NCI-H524 (cell line): ENCODE measurements around the gene FOXG1.

Experiments
- DNase-seq, 2 experiments: peaks; one replicate each; lab custom pipeline; 2025; lab: John Stamatoyannopoulos, UW

Gene FOXG1

DNA sequence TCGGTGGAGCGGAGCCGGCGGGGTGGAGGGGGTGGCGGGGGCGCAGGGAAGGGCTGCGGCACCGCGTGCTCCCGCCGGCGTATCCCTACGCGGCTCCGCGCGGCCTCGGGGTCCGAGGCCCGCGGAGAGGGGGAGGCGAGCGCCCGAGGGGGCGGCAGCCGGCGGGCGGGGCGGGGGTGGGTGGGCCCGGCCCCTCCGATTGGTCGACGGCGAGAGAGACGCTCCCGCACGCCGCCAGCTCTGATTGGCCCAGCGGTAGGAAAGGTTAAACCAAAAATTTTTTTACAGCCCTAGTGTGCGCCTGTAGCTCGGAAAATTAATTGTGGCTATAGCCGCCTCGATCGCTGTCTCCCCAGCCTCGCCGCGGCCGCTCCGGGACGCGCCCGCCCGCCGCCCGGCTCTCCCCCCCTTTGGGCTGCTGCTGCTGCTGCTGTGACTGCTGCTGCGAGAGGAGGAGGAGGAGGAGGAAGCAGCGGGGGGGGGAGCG is at the start of gene FOXG1:
TSS of gene FOXG1 (plus strand) at position 319 of the 487 bp plus-strand sequence. CDS start 493 bp downstream, outside the sequence.
- peak; percentile 93 to 99 for DNase-seq

DNA sequence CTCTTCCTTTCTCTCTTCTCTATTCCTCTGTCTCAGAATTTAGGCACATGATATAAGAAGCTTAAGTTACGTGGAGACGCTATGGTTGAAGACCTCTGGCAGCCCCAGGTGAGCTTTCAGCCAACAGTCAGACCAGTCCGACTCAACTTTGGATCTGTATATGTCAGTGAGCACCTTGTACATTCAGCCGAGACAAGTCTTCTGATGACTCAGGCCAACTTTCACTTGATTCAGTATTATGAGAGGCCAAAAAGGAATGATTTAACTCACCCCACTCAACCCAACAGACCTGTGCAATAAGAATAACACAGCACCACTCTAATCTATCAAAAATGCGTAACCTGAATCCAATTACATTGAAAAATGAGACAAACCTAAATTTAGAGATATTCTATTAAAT is 47.5 kb upstream of the FOXG1 start:
- DNase-seq = no peak

DNA sequence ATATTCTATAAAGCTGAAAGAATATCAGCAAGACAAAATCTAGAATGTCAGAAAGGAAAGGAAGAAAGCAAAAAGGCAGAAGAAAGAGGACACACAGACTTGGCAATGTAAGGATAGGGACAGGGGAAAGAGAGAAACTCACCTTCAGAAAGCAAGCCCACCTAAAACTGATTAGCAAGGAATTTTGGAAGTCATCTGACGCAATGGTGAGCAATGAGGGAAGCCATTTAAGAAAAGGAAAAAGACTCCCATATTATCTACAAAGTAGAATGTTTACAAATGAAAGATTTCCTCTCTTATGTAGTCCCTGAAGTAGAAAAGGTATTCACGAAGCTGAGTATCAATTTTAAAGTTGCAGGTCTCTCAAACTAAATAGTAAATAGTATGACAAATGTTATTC is 35.2 kb upstream of the FOXG1 start:
- DNase-seq = no peak

DNA sequence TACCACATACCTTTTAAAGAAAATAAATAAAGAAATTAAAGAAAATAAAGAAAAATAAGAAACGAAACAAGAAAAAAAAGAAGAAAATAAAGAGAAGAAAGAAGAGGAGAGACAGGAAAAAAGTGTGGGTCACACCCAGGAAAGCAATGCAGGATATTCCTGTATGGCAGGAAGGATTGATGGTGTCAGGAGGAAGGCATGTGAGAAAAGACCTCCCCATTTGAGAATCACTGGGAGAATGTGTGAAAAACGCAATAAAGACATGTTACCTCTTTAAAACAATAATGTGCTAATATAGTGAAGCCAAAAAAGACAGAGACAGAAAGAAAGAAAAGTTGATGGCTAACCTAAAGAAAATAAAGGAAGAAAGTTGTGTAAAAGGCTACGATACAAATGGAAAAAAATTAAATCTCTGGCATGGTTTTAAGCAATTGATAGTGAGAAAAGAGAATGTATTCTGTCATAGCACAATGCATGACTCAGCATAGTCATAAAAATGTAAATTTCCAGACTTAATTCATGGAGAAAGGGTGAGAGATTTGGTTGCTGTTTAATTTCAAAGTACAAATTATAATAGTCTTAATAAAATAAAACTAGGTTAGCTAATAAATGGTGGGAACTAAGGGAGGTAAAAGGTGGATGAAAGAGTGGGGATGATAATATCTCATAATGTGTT is 24.3 kb upstream of the FOXG1 start:
- DNase-seq = no peak

DNA sequence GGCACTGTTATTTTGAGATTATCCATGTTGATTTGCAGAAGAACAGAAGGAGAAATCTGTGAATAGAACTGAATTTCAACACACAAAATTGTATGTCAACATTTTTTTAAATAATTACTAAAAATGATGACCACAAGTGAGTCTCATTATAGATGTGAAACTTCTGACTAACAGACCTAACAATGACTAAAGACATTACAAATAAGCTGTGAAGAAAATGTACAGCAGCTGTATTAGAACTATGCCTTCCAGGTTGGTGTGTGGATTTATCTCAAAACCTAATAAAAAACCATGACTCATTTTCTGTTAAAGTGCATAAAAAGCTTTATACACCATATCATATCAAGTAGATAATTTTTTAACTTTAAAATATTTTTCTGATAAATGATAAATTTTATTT is 22.5 kb upstream of the FOXG1 start:
- no peak for DNase-seq

DNA sequence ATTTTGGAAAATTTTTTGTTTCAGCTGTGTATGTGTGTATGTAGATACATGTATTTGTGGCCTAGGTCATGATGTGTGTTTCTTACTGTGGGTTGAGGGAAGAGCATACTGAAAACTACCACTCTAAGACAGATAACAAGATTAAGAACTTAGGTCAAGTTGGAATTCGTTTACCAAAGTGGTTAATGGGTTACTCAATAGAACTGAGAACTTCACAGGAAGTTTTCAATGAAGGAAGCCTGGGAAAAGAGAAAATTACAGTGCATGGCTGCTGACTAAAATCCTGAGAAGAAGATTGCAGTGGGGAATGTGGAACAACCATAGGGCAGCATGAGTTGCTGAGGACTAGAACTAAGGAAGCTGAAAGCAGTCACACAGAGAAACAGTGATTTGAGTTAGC is 21.4 kb upstream of the FOXG1 start:
- no peak for DNase-seq

DNA sequence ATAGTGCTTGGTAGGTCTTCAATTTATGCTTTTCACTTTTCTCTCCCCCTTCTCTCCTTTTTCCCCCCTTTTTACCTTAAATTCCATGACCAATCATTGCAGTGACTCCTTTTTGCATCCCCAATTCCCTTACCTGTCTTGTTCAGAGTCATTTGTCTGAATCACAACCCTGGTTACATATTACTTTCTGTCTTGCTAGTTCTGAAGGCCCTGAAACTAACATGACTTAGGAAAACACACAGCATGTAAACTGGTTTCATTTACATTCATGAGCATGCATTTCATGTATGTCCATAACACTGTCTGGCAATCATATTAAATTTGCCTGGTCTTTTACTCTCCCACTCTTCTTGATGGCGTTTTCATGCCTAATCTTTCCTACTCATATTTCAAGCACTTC is 20.3 kb upstream of the FOXG1 start:
- DNase-seq = no peak

DNA sequence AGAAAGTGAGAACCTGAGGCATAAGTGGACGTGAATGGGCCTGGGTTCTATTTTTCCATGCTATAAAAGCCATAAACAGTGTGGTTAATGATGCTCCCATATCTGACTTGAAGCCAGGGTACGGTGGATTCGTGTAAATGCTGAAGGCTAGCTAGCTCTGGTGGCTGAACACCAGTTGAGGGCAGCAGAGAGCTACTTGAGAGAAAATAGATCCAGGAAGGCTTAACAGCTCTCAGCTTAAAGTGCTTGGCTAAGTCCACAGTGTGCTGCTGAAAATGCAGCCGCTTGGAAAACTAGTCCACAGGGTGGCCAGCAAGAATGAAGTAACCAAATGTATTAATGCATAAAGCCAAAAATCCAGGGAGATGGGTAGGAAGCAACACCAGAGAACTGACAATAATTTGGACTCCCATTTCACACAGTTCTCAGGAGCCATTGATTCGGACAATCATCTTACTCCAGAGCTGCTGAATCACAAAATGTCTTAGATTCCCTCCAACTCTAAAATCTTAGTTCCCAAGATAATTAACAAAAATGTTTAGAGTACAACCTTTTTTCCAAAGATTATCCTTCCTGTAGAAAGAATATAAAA is 15.0 kb upstream of the FOXG1 start:
- DNase-seq = peak; percentile 92 to 93

DNA sequence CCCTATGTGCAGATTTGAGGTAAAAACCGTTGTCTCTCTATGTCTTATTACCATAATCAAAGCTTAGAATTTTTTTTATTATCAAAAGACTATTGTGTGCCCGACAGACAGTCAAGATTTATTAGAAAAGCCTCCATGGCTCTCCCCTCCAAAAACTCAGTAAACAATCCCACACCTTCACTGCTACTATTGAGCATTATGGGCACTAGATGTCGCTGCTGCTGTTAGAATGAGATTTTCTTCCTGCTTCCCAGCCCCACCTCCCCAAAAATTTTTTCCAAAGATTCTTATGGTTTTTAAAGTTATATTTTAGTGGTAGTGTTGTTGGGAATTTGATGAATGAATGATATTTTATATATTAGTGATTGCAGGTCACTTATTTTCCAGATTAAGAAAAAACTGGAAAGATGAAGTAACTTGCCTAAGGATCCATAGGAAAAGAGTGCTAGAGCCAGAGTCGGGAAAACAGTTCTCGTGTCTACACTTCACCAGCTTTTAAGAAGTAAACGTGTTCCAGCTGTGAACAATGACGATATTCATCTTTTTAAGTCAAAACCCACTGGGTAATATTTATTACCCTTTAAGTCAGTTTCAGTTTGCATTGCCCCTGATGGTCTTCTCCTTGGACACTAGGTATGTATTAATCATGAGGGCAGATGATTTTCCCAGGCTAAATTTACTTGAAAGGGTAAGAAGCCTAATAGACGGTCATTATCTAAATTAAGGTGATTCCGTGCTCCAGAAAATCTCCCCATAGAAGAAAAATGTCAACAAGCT is 12.2 kb upstream of the FOXG1 start:
- DNase-seq = peak; percentile 37 to 71

DNA sequence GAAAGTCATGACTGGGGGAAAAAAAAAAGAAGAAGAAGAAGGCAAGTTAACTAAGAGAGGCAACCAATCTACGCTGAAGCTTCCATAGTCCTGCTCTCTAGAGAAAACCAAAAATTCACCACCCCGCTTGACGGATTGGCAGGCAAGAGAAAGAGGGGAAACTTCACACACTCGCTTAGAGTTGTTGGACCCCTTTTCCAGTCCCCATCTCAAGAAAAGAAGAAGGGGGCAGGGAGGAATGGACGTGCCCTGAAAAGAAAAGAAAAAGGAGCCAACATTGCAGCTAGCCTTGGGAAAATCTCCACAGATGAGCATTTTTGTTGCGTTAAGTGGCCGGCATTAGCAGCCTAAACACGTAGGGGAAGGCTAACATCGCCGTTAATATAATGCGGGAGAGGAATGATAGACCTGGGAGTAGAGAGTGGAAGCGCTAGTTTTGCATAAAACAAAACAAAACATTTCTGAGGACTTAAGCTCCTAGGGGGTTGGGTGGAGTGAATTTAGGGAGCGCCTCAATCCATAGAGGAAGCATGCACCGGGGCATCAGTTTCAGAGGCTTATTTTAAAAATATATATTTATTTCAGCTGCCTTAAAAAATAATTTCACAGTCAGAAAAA is 11.3 kb upstream of the FOXG1 start:
- no peak for DNase-seq

DNA sequence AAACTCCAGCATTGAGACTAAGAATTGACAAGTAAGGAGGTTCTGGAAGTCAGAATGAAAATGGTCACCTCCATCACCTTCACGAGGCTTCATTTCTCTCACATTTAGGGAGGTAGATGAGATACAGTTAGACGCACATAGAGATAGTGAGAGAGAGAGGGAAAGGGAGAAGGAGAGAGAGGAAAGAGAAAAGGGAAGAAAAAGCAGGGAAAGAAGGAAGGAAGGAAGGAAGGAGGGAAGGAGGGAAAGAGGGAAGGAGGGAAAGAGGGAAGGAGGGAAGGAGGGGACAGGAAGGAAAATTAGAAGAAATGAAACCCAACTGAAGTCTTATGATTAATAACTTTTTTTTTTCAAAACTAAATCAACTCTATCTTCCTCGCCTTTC is 10.7 kb upstream of the FOXG1 start:
- no peak for DNase-seq

DNA sequence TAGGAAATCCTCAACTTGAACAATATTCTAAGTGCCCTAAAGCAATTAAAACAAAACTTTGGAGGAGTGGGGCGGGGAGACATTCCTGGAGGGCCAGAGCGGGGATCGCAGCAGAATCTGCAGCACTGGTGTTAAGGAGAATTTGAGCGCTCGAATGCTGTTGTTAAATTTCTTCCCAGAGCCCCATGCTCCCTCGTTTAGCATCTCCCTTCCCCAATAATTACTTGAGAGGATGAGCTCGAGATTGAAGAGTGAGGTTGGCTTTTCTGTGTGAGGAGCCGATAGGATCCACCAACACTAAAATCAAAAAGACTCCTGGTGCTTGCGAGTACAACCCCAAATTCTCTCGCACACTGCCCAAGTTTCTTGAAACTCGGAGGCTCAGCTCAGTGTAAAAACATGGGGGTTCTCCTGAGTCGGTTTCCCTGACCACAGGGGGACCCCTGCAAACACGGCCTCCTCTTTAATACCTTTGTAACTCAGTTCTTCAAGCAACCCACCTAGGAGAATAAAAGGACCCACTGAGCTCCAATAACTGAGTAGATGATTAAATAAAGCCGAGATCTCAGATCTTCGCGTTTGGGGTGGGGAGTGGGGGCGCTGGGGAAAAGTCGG is 10.2 kb upstream of the FOXG1 start:
- DNase-seq = no peak

DNA sequence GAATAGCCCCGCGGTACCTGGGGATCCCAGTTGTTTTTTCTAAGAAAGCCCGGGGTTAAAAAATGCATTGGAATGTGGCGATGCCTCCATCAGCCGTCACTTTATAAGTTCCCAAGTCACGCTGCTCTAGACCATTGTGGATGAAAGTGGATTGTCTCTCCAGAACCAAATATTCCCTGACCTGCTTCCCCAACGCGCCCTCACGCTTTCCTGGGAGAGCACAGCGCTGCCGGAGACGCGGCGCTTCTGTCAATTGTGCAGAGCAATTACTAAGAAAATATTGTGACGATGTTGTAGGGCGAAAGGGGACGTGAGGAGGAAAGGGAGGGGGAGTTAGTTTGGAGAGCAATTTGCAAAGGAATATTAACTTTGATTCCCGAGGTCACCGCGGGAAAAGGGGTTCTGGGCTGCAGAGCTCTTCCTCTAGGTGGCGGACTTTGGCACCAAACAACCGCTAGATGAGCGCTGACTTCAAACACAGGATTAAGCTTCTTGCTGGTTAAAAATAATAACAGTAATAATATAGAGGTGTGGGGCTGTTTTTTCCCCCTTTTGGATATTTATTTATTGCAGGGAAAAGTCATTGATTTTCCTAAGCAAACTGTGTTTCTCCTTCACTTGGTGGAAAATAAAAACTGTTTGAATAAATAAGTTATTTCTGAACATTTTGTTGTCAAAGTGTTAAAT is 9.6 kb upstream of the FOXG1 start:
- DNase-seq = peak; percentile 45 to 72

DNA sequence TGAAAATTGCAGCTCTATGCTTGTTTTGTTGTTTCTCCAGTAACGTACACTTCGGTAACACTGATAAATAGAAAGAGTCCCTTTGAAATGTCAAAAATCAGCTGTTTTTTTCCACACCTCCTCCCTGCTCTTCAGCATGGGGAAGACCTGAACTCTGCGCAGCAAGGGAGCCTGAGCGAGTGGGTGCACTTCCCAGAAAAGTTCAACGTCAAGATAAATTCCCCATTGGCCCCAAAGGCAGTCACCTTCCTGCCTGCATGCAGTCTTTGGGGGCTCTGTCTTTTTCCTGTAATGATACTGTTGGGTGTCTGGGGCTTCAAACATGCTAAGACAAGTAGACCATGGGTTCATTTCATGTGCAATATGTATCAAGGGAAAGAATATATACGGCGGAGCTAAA is 8.8 kb upstream of the FOXG1 start:
- no peak for DNase-seq

DNA sequence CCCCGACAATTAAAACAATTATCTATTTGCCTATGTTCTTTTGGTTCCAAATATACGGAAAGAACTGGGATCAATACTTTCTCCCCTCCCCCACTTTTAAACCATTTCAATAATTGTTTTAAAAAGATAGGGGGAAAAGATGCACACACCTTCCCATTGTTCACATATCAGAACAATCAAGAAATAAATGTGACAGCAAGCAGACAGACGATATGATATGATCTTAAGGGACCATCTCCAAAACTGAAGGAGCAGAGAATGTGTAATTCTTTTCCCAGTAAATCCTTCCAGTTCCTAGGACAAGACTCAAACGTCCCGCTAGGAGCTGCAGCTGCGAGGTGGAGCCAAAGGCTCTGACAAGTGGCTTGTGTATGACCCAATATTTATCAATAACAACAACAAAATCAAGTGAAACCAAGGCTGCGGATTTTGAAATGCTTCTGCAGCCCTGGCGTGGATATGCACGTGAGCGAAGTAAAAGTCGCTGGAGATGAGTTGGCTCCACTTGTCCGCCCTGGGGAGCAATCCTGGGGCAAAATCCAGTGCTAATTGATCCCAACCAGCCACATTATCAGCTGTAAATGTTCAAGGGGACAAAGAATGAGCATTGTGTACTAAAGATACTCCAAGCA is 8.2 kb upstream of the FOXG1 start:
- DNase-seq = no peak

DNA sequence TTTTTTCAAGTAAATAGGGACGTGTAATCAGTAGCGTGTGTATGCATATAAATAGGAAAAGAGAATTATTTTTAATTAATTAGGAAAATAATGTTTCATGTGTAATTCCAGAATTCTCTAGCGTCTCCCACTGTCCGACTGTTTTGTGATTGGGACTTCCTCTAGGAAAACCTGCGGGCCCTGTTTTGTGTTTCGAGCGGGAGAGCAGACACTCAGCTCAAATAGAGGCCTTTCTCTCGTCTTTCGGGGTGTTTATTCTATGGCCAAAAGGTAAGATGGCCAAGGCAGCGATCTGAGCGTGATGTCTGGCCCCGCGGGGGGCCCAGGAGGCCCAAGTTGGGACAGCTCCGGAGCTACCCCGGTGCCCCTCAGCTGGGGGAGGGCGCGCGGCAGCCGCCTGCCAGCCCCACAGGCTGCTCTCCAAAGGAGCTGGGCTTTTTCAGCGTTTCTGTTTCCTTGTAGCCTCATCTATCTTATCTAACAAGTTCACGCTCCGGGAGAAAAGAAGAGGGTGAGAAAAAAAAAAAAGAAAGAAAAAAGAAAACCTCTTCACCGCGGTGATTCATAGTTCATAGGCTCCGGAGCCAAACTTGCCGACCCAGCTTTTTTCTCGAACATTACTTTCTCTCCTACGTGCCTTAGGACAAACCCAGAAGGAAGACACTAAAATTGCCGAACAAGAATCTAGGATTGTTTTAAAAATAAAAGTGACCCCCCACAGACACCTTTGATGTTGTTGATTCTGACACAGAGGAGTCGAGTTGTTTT is 7.5 kb upstream of the FOXG1 start:
- DNase-seq = no peak

DNA sequence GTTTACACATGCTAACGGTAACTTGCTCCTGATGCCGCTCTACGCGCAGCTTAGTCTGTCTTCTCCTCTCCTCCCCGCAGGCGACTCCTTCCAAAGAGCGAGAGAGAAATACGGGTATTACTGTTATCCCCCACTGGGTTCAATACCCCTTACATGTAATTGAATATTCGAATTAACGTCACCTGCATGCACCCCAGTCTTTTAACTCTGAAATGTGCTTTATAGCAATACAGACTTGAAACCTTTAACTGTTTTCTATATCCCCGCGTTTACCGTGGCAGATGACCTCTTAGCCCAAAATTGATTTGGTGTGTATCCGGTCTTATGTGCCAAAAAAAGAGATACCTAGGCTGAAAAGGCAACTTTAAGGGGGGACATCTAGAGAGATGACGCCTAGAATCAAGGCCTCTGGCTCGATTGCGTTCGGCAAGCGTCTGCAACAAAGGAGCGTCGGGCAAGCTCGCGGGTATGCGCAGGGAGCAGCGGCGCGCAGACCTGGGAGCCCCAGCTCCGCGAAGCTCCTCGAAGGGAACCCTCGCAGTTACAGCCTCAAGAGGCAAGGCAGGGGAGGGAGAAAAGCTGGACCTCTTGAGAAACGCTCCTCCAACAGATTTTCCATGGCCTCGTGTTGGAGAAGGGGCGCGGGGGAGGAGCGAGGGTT is 6.8 kb upstream of the FOXG1 start:
- no peak for DNase-seq

DNA sequence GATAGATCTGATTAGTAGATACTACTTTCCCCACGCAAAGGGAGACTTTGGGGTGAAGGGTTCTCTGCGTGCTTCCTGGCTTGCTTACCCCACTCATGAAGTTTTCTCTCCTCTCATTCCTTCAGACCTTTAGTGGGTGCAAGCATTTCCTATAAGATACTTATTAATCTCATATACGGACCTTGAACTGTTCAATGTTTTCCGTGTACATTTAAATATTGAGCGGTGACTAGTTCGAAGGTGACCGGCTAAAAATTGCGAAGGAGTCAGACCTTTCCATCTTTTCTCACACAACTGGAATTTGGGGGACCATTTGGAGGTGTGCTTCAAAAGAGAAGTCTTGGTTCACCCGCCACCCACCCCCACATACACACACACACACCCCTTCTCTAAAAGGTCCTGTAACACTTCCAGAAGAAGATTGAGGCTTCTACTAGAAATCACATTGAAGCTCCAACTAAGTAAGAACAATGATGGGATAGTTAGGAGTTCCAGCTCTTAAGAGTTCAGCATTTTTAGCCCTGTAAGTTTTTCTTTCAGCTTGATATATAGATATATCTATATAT is 6.1 kb upstream of the FOXG1 start:
- DNase-seq = no peak
